ENCODE measurements around the gene RIOK2.
"Not testable (repeated sequence)": the region's sequence is repeated elsewhere in the genome, so short reads cannot be mapped to it uniquely, and the experiment has no call there.

The RIOK2 gene

DNA sequence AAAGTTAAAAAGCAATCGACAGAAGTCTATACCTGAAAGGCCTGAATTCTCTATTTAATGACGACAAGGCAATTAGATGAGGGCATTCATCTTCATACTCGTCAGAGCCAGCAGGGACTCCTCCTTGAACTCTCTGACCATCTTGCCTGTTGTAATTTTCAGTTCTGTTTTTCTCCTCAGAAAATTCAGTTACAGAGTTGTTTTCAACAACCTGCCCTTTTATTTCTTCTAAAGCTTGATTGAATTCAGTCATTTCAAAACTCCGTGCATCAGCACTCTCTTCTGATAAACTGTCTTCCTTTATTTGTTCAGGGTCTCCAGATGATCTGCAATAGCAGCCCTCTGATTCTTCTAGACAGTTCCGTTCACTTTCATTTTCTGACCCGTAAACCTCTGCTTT is 15.6 kb downstream of the RIOK2 start:
- no peak for DNase-seq (ENCODE audit: low read depth in 2 of 2)

DNA sequence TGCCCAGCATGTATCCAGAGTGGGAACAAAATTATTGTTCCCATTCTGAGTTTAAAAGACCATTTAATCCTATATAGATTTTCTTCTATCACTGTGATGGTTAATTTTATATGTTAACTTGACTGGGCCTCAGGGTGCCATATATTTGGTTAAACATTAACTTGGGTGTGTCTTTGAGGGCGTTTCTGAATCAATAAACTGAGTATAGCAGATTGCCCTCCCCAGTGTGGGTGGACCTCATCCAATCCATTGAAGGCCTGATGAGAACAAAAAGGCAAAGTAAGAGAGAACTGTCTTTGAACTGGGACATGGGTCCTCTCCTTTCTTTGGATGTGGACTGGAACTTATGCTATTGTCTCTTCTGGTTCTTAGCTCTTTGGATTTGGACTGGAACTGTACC is 17.3 kb downstream of the RIOK2 start:
- DNase-seq (ENCODE audit: low read depth in 2 of 2), result no peak

DNA sequence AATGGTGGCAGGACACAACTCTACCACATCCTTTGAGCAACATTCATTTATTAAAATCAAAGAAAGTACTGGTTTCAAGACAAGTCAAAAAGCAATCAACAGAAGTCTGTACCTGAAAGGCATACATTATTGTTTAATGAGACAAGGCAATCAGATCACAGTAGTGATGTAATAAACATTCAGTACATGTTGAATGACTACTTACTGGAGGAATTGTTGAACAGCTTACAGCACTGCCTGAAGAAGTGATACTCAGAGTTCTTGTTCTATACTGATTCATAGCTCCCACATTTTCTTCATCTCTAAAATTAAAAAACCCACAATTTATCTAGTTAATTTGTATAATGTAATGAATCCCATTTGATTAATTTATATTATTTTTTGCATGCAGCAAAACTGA is 18.2 kb downstream of the RIOK2 start:
- no peak for DNase-seq (ENCODE audit: low read depth in 2 of 2)

DNA sequence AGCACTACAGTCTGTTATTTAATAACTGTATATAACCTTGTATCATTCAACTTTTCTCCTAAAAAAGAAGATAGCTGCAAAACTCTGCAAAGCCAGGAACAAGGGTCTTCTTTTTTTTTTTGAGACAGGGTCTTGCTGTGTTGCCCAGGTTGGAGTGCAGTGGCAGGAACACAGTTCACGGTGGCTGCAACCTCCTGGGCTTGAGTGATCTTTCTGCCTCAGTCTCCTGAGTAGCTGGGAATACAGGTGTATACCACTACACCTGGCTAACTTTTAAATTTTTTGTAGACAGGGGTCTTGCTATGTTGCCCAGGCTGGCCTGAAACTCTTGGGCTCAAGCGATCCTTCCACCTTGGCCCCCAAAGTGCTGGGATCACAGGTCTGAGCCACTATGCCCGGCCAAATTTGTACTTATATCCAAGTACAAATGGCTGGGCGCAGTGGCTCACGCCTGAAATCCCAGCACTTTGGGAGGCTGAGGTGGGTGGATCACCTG is 19.2 kb downstream of the RIOK2 start:
- DNase-seq (ENCODE audit: low read depth in 2 of 2), result no peak

DNA sequence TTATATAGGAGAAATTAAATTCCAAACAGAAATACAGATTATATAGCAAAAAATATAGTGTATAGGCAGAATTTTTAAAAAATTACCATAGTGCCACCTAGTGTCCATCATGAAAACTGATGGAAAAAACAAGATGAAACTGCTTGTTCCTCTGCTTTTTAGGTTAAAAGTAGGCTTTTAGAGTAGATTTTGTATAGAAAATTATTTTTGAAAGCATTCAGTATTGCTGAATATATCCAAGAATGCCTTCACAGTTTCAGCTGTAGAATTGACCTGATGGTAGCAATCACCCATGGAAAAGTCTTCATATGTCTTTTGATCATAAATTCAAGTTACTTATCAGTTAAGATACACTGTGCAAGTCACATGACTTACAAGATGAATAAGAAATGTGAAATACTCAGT is 19.7 kb downstream of the RIOK2 start:
- no peak for DNase-seq (ENCODE audit: low read depth in 2 of 2)

DNA sequence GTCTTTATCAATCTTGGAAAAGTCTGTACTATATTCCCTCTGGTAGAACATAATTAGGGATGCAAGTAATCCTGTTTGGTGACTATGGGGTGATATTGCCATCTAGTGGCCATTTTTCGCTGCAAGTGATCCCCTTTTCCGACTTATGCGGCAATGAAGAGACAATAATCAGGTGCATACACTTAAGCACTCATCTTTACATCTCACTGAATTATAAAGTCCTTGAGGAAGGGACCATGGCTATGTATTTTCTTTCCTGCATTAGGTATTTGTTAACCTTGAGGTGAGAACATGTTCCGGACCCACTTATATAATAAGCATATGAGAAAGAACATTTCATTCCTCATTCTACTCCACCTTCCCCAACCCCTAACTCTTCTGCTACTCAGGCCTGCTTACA is 21.0 kb downstream of the RIOK2 start:
- DNase-seq (ENCODE audit: low read depth in 2 of 2), result peak in 1 of 2 donors; percentile 46

DNA sequence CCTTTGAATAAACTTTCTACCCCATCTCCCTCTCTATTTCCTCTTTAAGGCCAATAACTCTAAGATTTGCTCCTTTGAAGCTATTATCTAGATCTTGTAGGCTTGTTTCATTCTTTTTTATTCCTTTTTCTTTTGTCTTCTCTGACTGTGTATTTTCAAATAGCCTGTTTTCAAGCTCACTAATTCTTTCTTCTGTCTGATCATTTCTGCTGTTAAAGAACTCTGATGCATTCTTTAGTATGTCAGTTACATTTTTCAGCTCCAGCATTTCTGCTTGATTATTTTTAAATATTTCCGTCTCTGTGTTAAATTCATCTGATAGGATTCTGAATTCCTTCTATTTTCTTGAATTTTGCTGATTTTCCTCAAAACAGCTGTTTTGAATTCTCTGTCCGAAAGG is 25.4 kb downstream of the RIOK2 start:
- no peak for DNase-seq (ENCODE audit: low read depth in 2 of 2)

DNA sequence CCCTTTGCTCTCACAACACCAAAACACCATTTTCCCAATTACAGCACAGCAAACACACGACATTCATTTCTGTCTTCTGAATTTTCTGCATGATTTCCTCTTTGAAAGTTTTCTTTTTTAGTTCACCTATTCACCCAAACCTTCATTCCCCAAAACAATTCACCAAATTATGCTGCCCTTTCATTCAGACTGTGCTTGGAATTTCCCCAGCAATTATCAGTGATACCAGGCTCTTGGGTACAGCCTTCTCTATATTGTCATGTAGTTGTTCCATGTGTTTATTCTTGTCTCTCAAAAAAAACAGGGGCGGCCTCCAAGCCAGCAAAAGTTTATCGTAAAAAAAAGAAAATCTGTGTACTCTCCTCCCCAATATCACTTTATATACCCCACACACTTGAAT is 31.7 kb downstream of the RIOK2 start:
- no peak for DNase-seq (ENCODE audit: low read depth in 2 of 2)

DNA sequence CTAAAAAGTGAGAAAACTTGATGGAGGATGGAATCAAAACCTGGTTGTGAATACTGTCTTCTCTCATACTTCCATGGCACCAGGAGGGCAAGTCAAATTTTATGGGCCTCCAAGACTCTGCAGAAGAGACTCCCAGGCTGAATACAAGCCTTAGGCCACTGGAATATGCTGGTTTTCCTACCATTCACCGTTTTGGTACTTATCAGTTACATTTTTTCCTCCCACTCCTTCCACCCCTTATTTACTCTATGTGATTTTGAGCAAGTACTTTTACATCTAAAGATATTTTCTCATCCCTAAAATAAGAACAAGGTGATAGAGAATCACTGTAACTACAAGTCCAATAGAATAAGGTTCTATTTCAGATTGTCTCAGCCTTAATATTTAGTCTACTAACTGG is 32.6 kb downstream of the RIOK2 start:
- DNase-seq (ENCODE audit: low read depth in 2 of 2), result no peak

DNA sequence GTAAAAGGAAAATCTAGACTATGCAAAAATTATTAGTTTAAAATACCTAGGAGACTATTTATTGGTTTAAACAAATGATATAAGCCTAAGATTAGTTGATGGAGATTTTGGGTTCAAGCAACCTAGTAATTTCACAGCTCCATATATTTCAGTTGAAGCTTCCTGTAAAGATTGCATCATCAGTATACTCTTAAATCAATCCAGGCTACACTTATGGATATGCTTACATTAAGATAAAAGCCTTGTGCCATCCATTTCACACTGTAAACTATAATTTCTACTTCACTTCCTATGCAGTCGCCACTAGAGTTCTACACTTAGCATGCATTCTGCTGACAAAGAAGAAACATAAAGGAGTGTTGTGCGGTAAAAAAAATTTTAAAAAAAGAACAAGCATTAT is 33.3 kb downstream of the RIOK2 start:
- no peak for DNase-seq (ENCODE audit: low read depth in 2 of 2)

DNA sequence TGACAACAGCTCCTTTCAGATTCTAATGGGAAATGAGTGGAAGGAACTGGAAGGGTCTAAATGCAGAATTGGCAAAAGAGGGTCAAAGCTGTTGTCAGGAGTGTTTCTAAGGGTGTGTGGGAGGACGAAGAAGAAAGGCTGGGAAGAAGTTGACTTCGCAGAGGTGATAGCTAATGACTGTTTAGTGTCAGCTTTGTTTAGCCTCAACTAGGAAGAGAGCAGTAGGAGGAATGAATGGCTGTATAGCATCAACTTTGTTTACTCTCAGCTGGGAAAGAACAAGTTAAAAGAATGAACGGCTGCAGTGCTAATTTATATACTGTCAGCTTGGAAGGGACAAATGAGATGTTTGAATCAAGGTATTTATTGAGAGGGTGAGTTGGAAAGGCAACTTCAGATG is 34.8 kb downstream of the RIOK2 start:
- no peak for DNase-seq (ENCODE audit: low read depth in 2 of 2)

DNA sequence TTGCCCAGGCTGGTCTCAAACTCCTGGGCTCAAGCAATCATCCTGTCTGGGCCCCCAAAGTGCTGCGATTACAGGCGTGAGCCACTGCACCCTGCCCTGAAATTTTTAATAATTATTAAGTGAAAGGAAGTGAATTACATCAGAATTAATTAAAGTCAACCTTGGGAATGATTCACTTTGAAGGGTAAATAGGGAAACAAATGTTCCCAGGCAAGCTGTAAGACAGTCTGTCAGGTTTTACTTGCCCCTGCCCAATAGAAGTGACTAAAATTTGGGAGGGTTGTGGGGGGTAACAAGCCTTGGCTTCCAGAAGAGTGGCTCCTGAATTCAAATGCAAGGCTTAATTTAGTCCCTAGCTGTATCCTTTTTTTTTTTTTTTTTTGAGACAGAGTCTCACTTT is 39.3 kb downstream of the RIOK2 start:
- DNase-seq (ENCODE audit: low read depth in 2 of 2), result no peak

DNA sequence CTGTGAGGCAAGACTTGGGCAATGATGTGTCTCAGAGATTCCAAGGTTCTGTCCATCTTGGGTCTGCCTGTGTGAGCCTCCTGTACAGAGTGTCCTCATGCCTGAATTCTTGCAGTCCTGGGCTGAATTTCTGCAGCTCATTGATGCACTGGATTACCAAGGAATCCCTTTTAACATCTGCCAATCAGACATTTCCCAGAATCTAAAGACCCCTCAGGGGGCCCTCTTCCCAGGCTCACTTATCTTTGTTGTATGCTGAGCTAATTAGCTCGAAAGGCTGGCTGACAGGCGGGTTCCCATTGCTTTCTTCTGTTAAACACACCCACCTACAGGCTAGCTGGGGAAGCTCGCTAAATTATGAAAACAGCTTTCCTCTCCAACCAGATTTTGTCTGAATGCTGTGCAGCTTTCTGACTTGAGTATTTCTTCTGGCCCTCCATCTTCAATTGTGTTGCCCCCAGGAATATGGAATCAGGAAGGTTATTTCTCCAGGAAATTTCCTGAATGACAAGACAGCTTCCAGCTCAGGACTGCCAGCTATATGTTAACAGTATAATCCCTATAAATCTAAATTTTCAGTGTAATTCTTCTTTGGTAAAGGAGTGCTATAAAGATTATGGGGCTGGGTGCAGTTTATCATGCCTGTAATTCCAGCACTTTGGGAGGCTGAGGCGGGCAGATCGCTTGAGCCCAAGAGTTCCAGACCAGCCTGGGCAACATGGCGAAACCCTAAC is 40.4 kb downstream of the RIOK2 start, which contains the start of gene LIX1:
Gene LIX1, minus strand, starts transcription at position 91 of the 734 bp plus-strand sequence. Its CDS starts 35 bp downstream, at position 56.
- no peak for DNase-seq (ENCODE audit: low read depth in 2 of 2)

DNA sequence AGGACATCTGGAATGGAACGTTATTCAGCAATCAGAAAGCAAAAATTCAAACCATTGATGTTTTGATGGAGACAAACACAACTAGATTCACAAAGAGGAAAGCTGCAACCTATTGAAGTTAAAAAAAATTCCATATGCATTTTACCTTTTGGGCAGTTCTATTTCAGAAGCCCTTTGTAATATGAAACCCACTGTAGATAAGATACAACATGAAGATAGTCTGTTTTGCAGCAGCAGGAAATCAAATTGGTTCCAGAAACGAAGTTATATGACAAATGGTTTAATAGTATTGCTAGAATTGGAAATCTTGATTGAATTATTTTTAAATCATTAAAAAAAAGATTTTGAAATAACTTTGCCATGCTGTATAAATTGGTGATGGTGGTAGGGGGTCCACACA is 41.5 kb downstream of the RIOK2 start:
- no peak for DNase-seq (ENCODE audit: low read depth in 2 of 2)

DNA sequence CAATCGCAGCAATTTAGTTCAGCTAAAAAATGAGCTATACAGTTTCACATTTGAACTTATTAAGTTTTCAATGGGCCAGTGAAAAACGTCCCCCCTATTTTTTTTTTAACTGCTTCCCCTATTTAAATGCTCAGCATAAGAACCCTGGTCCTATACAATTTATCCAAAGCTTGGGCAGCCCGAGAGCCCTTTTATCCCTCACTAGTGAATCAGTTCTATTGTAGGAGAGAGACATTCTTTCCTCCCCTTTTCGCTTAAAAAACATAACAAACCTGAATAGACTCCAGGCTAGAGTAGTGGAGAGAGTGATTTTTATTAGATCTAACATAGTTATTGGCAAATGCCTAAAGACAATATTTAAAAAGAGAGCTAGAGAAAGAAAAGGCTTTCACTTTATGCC is 42.0 kb downstream of the RIOK2 start:
- no peak for DNase-seq (ENCODE audit: low read depth in 2 of 2)

DNA sequence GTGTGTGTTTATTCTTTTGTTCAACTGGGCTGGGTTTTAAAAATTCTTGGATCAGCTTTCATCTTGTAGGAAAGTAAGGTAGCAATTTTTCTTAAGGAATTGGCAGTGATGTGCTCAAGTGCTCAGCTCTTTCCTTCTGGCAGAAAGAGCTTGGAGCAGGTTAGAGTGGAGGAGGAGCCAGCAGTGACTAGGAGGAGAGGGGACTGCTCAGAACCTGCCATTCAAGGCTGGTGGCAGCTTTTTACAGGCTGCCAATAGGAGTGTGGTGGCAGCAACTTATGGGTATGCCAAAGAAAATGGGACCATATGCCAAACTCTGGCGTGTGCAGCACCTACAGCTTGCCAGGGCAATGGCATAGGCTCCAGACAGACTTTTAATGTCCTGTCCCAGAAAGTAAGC is 42.8 kb downstream of the RIOK2 start:
- DNase-seq (ENCODE audit: low read depth in 2 of 2), result not testable (repeated sequence)

DNA sequence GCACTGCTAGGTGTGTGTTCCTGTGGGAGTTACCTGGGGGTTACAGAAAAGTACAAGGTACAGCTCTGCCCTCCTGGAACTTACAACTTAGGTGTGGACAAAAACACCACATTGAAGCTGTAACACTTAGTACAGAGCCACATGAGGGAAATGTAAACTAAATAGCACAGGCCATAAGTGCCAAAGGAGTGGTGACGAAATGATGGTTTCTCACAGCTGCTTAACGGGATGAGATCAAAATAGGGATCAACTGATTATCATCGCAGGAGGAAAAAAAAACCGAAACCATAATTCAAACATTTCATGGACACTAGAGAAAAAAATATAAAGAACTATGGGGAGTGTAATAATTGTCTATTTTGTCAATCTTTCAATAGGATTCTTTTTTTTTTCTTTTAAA is 46.6 kb downstream of the RIOK2 start:
- no peak for DNase-seq (ENCODE audit: low read depth in 2 of 2)

DNA sequence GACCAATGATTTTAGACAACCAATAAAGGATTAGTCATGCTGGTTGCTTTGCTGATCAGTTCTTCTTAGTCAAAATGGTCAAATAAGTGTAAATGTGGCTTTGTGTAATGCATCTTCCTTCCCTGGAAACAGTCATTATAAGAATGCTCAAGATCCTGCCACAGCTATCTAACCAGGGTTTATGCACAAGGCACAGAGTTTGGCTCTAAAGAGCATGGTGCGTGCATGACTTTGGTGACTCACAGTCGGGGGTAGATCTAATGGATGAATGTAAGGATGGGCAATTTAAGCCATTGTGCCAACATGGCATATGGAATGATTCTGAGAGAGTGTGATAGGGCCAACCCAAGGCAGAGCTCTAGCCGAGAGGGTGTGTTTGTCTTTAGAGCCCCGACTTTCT is 47.2 kb downstream of the RIOK2 start:
- DNase-seq (ENCODE audit: low read depth in 2 of 2), result no peak

DNA sequence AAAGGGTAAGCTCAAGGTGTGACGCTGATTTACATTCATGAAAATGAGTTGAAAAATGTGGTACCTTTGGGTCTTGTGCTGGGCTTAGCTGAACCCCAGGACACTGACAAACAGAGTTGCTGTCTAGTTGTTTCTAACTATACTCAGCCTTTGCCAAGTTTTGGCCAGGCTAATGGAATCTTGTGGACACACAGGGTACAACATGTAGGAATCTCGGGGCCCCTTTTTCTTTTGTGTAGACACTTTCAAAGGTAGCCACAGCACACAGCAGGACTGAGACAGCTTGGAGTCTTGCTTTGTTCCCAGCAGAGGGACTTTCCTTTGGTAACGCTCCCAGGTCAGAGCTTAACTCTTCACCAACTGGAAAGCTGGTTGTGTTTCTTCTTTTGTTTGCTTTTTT is 48.4 kb downstream of the RIOK2 start:
- DNase-seq (ENCODE audit: low read depth in 2 of 2), result no peak

DNA sequence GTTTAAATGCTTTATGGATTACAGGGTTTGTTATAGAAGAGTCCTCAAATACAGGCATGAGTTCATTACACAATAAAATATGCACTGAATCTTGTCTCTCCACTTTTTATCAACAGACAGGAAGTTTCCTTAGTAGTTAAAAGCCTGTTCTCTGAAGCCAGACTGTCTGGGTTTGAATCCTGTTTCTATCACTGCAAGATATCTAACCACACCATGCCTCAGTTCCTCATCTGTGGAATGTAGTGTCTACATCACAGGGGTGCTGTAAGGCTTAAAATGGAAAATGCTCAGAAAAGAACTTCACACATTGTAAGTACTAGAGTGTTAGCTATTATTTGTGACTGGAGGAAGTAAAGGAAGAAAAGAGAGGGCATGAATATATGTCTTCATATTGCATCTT is 49.9 kb downstream of the RIOK2 start:
- no peak for DNase-seq (ENCODE audit: low read depth in 2 of 2)

DNA sequence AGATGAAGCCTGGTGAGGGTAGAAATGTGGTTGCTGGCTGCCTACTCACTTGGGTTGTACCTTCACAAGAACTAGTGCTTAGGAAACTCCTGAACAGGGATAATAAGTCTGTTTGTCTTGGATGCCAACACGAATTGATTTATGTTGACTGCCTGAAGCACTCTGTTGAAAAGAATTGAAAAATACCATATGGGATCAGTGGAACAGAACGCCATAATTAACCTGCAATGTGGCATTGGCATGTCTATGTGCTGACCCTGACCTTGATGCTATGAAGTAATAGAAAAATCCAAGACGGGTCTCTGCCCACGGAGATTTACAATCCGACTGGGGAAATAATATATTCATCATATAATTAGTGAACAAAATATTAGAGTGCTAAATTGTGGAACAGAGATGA is 51.1 kb downstream of the RIOK2 start:
- no peak for DNase-seq (ENCODE audit: low read depth in 2 of 2)

DNA sequence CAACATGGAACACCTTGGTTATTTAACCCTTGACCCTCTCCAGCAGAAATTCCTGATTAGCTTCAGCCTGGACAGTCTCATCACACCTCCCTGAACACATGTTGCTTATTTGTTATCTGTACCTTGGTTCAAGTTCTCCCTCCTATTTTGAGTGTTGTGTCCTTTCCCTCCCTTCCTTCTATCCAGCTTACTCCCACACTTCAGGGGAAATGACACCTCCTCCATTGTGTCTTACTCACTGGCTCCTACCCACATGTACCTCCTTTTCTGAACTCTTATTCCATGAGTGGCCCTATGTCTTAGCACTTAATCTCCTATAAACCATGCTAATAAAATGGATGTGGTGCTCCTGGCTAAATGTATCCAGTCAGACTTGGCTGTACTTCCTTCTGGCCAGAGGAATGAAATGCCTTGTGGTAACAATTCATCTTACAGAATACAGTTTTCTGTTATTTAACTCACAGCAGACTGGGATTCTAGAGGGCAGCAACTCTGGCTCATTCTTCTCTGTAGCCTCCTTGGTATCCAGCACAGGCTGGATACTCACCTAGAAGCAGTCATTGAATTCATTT is 51.8 kb downstream of the RIOK2 start:
- DNase-seq (ENCODE audit: low read depth in 2 of 2), result no peak

DNA sequence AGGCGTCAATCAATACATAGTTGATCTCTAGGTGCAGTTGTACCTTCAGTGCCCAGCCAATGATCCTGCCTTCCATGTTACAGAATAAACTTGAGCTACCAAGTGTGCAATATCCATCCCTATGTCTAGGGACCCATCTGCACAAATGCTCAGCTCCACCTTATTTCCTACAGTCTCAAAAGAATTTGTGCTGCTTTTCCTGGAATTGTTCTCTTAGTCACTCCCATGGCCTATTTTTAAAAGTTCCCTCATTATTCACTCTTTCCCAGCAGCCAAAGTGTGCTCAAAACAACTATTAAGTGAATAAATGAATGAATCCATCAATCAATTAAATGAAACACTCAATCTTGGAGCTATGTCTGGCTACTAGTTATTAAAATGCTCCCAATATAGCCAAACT is 55.3 kb downstream of the RIOK2 start:
- DNase-seq (ENCODE audit: low read depth in 2 of 2), result no peak

Data from stimulated activated CD4-positive, alpha-beta T cell treated with anti-CD3 and anti-CD28 coated beads, Interleukin-1b, Interleukin-23, amount 100 ng/mL, for 4 hours (primary cell).